Astrocyte (in vitro differentiated cells and primary cell): ENCODE measurements around the gene GPR137B. TPM values are rescaled to one million over a fixed set of nuclear protein-coding genes. Genes with fewer than 3 reads are reported as not detected.

Experiments used
- DNase-seq: peaks from one replicate; pipeline ENCODE4 v3.0.0-alpha.2; 2010; ENCODE audit warnings: low read depth
- FAIRE-seq: peaks from 2 replicates; lab custom pipeline; 2011; peaks lifted over from hg19 to GRCh38; lab: Jason Lieb, UNC
- H2AFZ ChIP-seq: 2 replicates; pipeline ENCODE4 v1.6.0; 2012; ENCODE audit warnings: low read depth, low read length, inconsistent platforms
- H3K27ac ChIP-seq: 2 replicates; pipeline ENCODE4 v1.5.1; 2011; ENCODE audit warnings: low read depth, low read length, inconsistent platforms
- H3K27me3 ChIP-seq: 2 replicates; pipeline ENCODE4 v1.6.0; 2011; ENCODE audit warnings: low read length, inconsistent platforms; ENCODE audit not compliant: insufficient read depth
- H3K36me3 ChIP-seq: 2 replicates; pipeline ENCODE4 v1.5.1; 2011; ENCODE audit warnings: low read length, inconsistent platforms; ENCODE audit not compliant: insufficient read depth
- H3K4me1 ChIP-seq: 2 replicates; pipeline ENCODE4 v1.5.1; 2011; ENCODE audit warnings: low read length, inconsistent platforms; ENCODE audit not compliant: insufficient read depth
- H3K4me2 ChIP-seq: 2 replicates; pipeline ENCODE4 v1.6.0; 2012; ENCODE audit warnings: low read length, inconsistent platforms
- H3K4me3 ChIP-seq: 2 replicates; pipeline ENCODE4 v1.5.1; 2011; ENCODE audit warnings: low read depth, mild to moderate bottlenecking, low read length, inconsistent platforms; ENCODE audit not compliant: insufficient read depth
- H3K79me2 ChIP-seq: 2 replicates; pipeline ENCODE4 v1.6.0; 2012; ENCODE audit warnings: mild to moderate bottlenecking, low read length, inconsistent platforms; ENCODE audit not compliant: insufficient read depth
- H3K9ac ChIP-seq: 2 replicates; pipeline ENCODE4 v1.6.0; 2012; ENCODE audit warnings: mild to moderate bottlenecking, low read length, inconsistent platforms
- H3K9me3 ChIP-seq: 2 replicates; pipeline ENCODE4 v1.5.1; 2012; ENCODE audit warnings: low read depth, mild to moderate bottlenecking, low read length, inconsistent platforms; ENCODE audit not compliant: insufficient read depth
- H4K20me1 ChIP-seq: 2 replicates; pipeline ENCODE4 v1.6.0; 2012; ENCODE audit warnings: low read length, inconsistent platforms; ENCODE audit not compliant: insufficient read depth
- H3K27ac Mint-ChIP-seq: one replicate; pipeline ENCODE4 v1.8.0; 2021; ENCODE audit warnings: mild to moderate bottlenecking, mixed read lengths; ENCODE audit not compliant: unreplicated experiment
- H3K27me3 Mint-ChIP-seq: one replicate; pipeline ENCODE4 v1.8.0; 2021; ENCODE audit warnings: low read depth, mixed read lengths; ENCODE audit not compliant: unreplicated experiment
- H3K36me3 Mint-ChIP-seq: one replicate; pipeline ENCODE4 v1.8.0; 2021; ENCODE audit warnings: low read depth, mixed read lengths; ENCODE audit not compliant: unreplicated experiment
- H3K4me1 Mint-ChIP-seq: one replicate; pipeline ENCODE4 v1.8.0; 2021; ENCODE audit warnings: low read depth, mixed read lengths; ENCODE audit not compliant: unreplicated experiment
- H3K4me3 Mint-ChIP-seq: one replicate; pipeline ENCODE4 v1.8.0; 2021; ENCODE audit warnings: mild to moderate bottlenecking, moderate library complexity, mixed read lengths; ENCODE audit not compliant: unreplicated experiment
- H3K9me3 Mint-ChIP-seq: one replicate; pipeline ENCODE4 v1.8.0; 2021; ENCODE audit warnings: mild to moderate bottlenecking, mixed read lengths; ENCODE audit not compliant: unreplicated experiment
- CTCF ChIP-seq: IDR thresholded peaks from 2 replicates; pipeline ENCODE4 v1.5.1; 2011; ENCODE audit warnings: low read depth, mild to moderate bottlenecking, inconsistent platforms, low read length, moderate library complexity; ENCODE audit not compliant: insufficient read depth
- EZH2 ChIP-seq: IDR thresholded peaks from 2 replicates; pipeline ENCODE4 v1.6.1; 2012; ENCODE audit warnings: mild to moderate bottlenecking, low read length, inconsistent platforms; ENCODE audit not compliant: insufficient read depth
- total RNA-seq: library from RNA; stranded (reverse); gene quantifications from 2 replicates; pipeline ENCODE4 v1.2.1, GENCODE V29; 2021

The GPR137B gene
- total RNA-seq, 1 donor from 2014 or later, result 12.9 TPM

GRCh38 chr1:236154126-236154525, 11.8 kb downstream of the GPR137B start:
- Mint-ChIP-seq H3K36me3 (no peaks in the 10 kb centered on the region), H3K27ac (no peak overlapping the region), H3K27me3 (no peaks in the 10 kb centered on the region), H3K9me3 (no peaks in the 10 kb centered on the region), H3K4me1 (no peaks in the 10 kb centered on the region), H3K4me3 (no peak overlapping the region)
- H3K36me3 ChIP-seq, result no peaks in the 10 kb centered on the region
- no peak overlapping the region for H3K27ac ChIP-seq
- DNase-seq, result no peak
- H3K27me3 ChIP-seq, result no peaks in the 10 kb centered on the region
- H3K9me3 ChIP-seq, result no peaks in the 10 kb centered on the region
- H3K4me3 ChIP-seq, result no peak overlapping the region
- no peak for FAIRE-seq
- TF ChIP-seq CTCF (no peak), EZH2 (no peak)
- H2AFZ ChIP-seq, result no peak overlapping the region
- no peak overlapping the region for H3K9ac ChIP-seq
- H4K20me1 ChIP-seq, result peaks cover 21% of the 10 kb centered on the region
- H3K79me2 ChIP-seq, result peaks cover 17% of the 10 kb centered on the region
- no peak overlapping the region for H3K4me2 ChIP-seq
- no peaks in the 10 kb centered on the region for H3K4me1 ChIP-seq

- Mint-ChIP-seq H3K27me3 (no peaks in the 10 kb centered on the region), H3K9me3 (no peaks in the 10 kb centered on the region), H3K27ac (no peak overlapping the region), H3K4me3 (no peak overlapping the region), H3K4me1 (no peaks in the 10 kb centered on the region), H3K36me3 (no peaks in the 10 kb centered on the region)
- H3K36me3 ChIP-seq, result no peaks in the 10 kb centered on the region
- H3K27me3 ChIP-seq, result no peaks in the 10 kb centered on the region
- no peaks in the 10 kb centered on the region for H3K4me1 ChIP-seq
- FAIRE-seq, result no peak
- no peak for DNase-seq
- H3K9me3 ChIP-seq, result no peaks in the 10 kb centered on the region
- H2AFZ ChIP-seq, result no peak overlapping the region
- TF ChIP-seq EZH2, result no peak
- TF ChIP-seq CTCF, result no peak
- no peak overlapping the region for H3K9ac ChIP-seq
- peaks cover 14% of the 10 kb centered on the region for H4K20me1 ChIP-seq
- peaks cover 10% of the 10 kb centered on the region for H3K79me2 ChIP-seq
- no peak overlapping the region for H3K4me3 ChIP-seq
- H3K27ac ChIP-seq, result no peak overlapping the region
- H3K4me2 ChIP-seq, result no peak overlapping the region
Measured at GRCh38 chr1:236154671-236155398, 12.5 kb downstream of the GPR137B start.

DNA sequence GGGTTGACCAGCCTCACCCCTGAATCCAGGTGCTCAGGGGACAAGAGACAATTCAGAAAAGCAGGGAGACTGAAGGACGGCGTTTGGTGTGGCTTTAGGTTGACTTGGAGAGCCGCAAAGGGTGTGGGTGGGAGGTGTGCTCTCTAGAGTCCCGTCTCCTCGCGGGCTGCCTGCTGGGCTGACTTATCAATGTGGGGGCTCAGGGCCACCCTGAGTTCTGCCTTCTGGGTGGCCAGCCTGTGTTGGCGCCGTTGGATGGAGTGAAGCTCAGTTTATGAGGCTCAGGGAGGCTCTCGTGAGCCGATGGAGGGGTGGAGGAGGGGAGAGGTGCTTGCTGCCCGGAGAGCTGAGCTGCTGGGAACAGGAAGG, 13.0 kb downstream of the GPR137B start:
- H2AFZ ChIP-seq, result no peak overlapping the region
- no peaks in the 10 kb centered on the region for H3K9me3 ChIP-seq
- no peak overlapping the region for H3K4me3 Mint-ChIP-seq
- H3K4me1 Mint-ChIP-seq, result no peaks in the 10 kb centered on the region
- no peak for TF ChIP-seq EZH2
- TF ChIP-seq CTCF, result no peak
- no peaks in the 10 kb centered on the region for H3K27me3 ChIP-seq
- H3K27me3 Mint-ChIP-seq, result no peaks in the 10 kb centered on the region
- H4K20me1 ChIP-seq, result peaks cover 9% of the 10 kb centered on the region
- no peaks in the 10 kb centered on the region for H3K4me1 ChIP-seq
- FAIRE-seq (no peak), DNase-seq (no peak)
- H3K79me2 ChIP-seq, result peaks cover 4% of the 10 kb centered on the region
- H3K4me3 ChIP-seq, result no peak overlapping the region
- H3K36me3 Mint-ChIP-seq, result no peaks in the 10 kb centered on the region
- no peak overlapping the region for H3K4me2 ChIP-seq
- no peak overlapping the region for H3K9ac ChIP-seq
- no peaks in the 10 kb centered on the region for H3K36me3 ChIP-seq
- H3K9me3 Mint-ChIP-seq, result no peaks in the 10 kb centered on the region
- H3K27ac Mint-ChIP-seq, result no peak overlapping the region
- H3K27ac ChIP-seq, result no peak overlapping the region
